Muscle of back (tissue), 11 donors: Measurements from ENCODE around the gene RBM23. TPM values are rescaled to one million over a fixed set of nuclear protein-coding genes. Genes with fewer than 3 reads are reported as not detected.

Experiments
- DNase-seq, 3 donors: peaks; one replicate each; pipeline versions ENCODE4 v3.0.0 to v3.0.0-alpha.2; 2013
- polyA plus RNA-seq, 10 donors: library from polyadenylated mRNA; unstranded; fragments of 120-200 nt; gene quantifications; one replicate each; pipeline ENCODE4 v1.2.1, GENCODE V29; 2013; ENCODE audit not compliant: insufficient read length in 10 of 10

Gene RBM23
- polyA plus RNA-seq, 10 donors: 49.2 to 64.7 (median 54.2) TPM

- DNase-seq: peak in 2 of 3 donors; percentile 49 to 78
These were observed 31.5 kb downstream of the RBM23 start for GRCh38 chr14:22887260-22887989.

- peak in 2 of 3 donors; percentile 52 to 76 for DNase-seq
These were observed 32.3 kb downstream of the RBM23 start for GRCh38 chr14:22886500-22887259.

- DNase-seq: no peak
These were observed 33.0 kb downstream of the RBM23 start for GRCh38 chr14:22885975-22886374.

GRCh38 chr14:22884738-22885523, 34.0 kb downstream of the RBM23 start:
- DNase-seq: no peak

GRCh38 chr14:22884076-22884737, 34.7 kb downstream of the RBM23 start:
- DNase-seq: no peak

GRCh38 chr14:22883173-22883976, 35.6 kb downstream of the RBM23 start, which contains the start of gene REM2:
Gene REM2, plus strand, starts transcription at chr14:22883222. Its CDS starts 66 bp downstream, at chr14:22883288.
- peak in 1 of 3 donors; percentile 47 for DNase-seq

- peak in 1 of 3 donors; percentile 44 for DNase-seq
These were observed 36.3 kb downstream of the RBM23 start for GRCh38 chr14:22882529-22883172.

GRCh38 chr14:22882064-22882463, 36.9 kb downstream of the RBM23 start:
- DNase-seq: no peak

- no peak for DNase-seq
These were observed 40.4 kb downstream of the RBM23 start for GRCh38 chr14:22878271-22879246.

- no peak for DNase-seq
These were observed 41.9 kb downstream of the RBM23 start for GRCh38 chr14:22877000-22877501.

GRCh38 chr14:22875748-22876319, 43.1 kb downstream of the RBM23 start:
- DNase-seq: no peak

GRCh38 chr14:22875003-22875747, 43.8 kb downstream of the RBM23 start:
- no peak for DNase-seq

- DNase-seq: no peak
These were observed 46.0 kb downstream of the RBM23 start for GRCh38 chr14:22872833-22873520.

- DNase-seq: peak; percentile 76 to 95 (median 88)
These were observed 46.7 kb downstream of the RBM23 start for GRCh38 chr14:22872033-22872832.

GRCh38 chr14:22871224-22872032, 47.5 kb downstream of the RBM23 start, which contains the start of gene LRP10:
Gene LRP10, plus strand, starts transcription at chr14:22871740. Its CDS starts 564 bp downstream, at chr14:22872304.
- DNase-seq: peak; percentile 89 to 97 (median 92)
